ENCODE measurements around the gene MISP. TPM values are rescaled to one million over a fixed set of nuclear protein-coding genes. Genes with fewer than 3 reads are reported as not detected.

MISP gene
- total and polyA plus RNA-seq, 2 experiments from 2014 or later: 0.27 to 0.28 TPM

DNA sequence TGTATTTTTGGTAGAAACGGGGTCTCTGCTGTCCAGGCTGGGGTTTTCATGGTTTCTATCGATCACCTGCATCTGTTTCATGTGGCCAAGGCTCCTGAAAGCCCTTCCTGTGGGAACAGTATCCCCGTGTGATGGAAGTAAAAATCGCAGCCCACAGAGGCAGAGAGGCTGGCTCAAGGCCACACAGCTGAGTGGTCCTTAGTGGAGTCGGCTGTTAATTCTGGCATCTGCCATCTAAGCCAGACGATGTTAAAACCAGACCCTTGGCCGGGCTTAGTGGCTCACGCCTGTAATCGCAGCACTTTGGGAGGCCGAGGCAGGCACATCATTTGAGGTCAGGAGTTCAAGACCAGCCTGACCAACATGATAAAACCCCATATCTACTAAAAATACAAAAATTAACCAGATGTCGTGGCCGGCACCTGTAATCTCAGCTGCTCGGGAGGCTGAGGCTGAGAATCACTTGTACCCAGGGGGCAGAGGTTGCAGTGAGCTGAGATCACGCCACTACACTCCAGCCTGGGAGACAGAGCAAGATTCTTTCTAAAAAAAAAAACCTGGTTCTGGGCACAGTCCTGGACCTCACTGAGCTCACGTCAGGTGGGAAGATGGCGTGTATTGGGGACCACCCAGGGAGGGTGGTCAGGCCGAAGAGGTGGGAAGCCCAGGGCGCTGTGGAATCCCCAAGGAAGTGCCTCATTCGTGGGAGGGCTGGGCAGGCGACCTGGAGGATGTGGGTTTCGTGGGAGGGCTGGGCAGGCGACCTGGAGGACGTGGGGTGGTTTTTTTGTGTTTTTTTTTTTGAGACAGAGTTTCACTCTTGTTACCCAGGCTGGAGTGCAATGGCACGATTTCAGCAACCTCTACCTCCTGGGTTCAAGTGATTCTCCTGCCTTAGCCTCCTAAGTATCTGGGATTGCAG lies 18.5 kb upstream of the MISP start (continued):
- TF ChIP-seq EZH2 (IDR thresholded peaks at IDR 0.05; ENCODE audit: low read depth, unreplicated experiment): no peak
- TF ChIP-seq, protein P1, sequence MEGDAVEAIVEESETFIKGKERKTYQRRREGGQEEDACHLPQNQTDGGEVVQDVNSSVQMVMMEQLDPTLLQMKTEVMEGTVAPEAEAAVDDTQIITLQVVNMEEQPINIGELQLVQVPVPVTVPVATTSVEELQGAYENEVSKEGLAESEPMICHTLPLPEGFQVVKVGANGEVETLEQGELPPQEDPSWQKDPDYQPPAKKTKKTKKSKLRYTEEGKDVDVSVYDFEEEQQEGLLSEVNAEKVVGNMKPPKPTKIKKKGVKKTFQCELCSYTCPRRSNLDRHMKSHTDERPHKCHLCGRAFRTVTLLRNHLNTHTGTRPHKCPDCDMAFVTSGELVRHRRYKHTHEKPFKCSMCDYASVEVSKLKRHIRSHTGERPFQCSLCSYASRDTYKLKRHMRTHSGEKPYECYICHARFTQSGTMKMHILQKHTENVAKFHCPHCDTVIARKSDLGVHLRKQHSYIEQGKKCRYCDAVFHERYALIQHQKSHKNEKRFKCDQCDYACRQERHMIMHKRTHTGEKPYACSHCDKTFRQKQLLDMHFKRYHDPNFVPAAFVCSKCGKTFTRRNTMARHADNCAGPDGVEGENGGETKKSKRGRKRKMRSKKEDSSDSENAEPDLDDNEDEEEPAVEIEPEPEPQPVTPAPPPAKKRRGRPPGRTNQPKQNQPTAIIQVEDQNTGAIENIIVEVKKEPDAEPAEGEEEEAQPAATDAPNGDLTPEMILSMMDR (conservative IDR thresholded peaks at IDR 0.05; ENCODE audit: low read depth in 2 of 2): no peak

- Histone ChIP-seq H3F3A (replicated peaks; ENCODE audit: low read depth) (no peaks in the 10 kb centered on the region), H3K27me3 (ENCODE audit: insufficient read depth) (no peaks in the 10 kb centered on the region), H3K36me3 (ENCODE audit: insufficient read depth) (no peaks in the 10 kb centered on the region; the same call in 1 of the 2 replicates), H3K79me2 (replicated peaks; ENCODE audit: insufficient read depth) (no peaks in the 10 kb centered on the region), H3K9me2 (ENCODE audit: insufficient read depth) (no peaks in the 10 kb centered on the region), H4K20me1 (replicated peaks; ENCODE audit: insufficient read depth) (no peaks in the 10 kb centered on the region; the same call in 1 of the 2 replicates), H3K4me3 (no peak overlapping the region), H3K4me2 (no peak overlapping the region), H2AFZ (no peak overlapping the region), H3K4me1 (ENCODE audit: insufficient read depth) (no peaks in the 10 kb centered on the region; the same call in 1 of the 2 replicates), H3K27ac (ENCODE audit: low read depth) (no peak overlapping the region)
- Mint-ChIP-seq H3K27ac (no peak overlapping the region), H3K4me1 (no peaks in the 10 kb centered on the region; the same call in 2 of the 3 replicates), H3K9me3 (no peaks in the 10 kb centered on the region; the same call in 1 of the 3 replicates), H3K4me3 (no peak overlapping the region), H3K27me3 (ENCODE audit: insufficient read depth, low read depth, poor library complexity) (peaks cover 8% of the 10 kb centered on the region), H3K36me3 (ENCODE audit: low read depth) (no peaks in the 10 kb centered on the region)
- DNase-seq (ENCODE audit: low spot score): no peak
- no peak for ATAC-seq
- no peak for TF ChIP-seq ZNF114 (CRISPR knock-in tag; IDR thresholded peaks at IDR 0.05)
- TF ChIP-seq JUNB (IDR thresholded peaks at IDR 0.05; ENCODE audit: unreplicated experiment): no peak
- TF ChIP-seq EZH2phosphoT487 (IDR thresholded peaks at IDR 0.05; ENCODE audit: unreplicated experiment): no peak
- TF ChIP-seq EZH2 (IDR thresholded peaks at IDR 0.05; ENCODE audit: low read depth, unreplicated experiment): no peak
- no peak for TF ChIP-seq ZNF462 (CRISPR knock-in tag; IDR thresholded peaks at IDR 0.05)
- TF ChIP-seq CREB1 (CRISPR knock-in tag; IDR thresholded peaks at IDR 0.05; ENCODE audit: low read depth): no peak
- no peak for TF ChIP-seq REST (IDR thresholded peaks at IDR 0.05; ENCODE audit: unreplicated experiment)
- no peak for TF ChIP-seq ETS1 (IDR thresholded peaks at IDR 0.05)
Observed at GRCh38 chr19:734716-735115, 16.2 kb upstream of the MISP start.
